Activated CD4-positive, alpha-beta T cell treated with anti-CD3 and anti-CD28 coated beads, Interleukin-10, Interleukin-2, amounts not matched to agents 100 ng/mL and 50 ng/mL, durations not matched to agents 16 hours and 8 hours (primary cell): Measurements from ENCODE around the gene UROD.
"Not testable (repeated sequence)": the region's sequence is repeated elsewhere in the genome, so short reads cannot be mapped to it uniquely, and the experiment has no call there.

Experiments used
- DNase-seq: peaks from one replicate; pipeline ENCODE4 v3.0.0-alpha.2; 2020

The UROD gene

DNA sequence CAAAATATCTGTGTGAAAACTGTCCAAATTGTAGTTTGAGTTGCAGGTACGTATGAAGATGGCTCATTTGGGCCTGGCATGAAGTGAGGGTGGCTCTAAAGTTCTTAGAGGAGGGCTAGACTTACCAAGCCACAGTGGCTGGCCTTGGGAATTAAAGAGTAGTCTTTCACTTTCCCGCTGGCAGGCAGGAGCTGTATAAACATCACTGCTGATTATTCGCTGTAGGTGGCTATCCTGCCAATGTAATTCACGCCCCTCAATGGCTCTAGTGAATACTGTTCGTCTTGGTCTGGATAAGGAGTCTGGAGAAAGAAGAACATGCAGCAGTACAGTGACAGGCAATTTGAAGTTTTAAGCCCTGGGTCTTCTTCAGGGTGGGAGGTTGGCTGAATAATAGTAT, 31.0 kb downstream of the UROD start:
- no peak for DNase-seq

- DNase-seq, result no peak
These were observed 32.9 kb downstream of the UROD start for GRCh38 chr1:45044916-45045315.

GRCh38 chr1:45047032-45047431, 35.0 kb downstream of the UROD start:
- no peak for DNase-seq

GRCh38 chr1:45051005-45051772, 39.1 kb downstream of the UROD start:
- DNase-seq, result peak; percentile 27

DNA sequence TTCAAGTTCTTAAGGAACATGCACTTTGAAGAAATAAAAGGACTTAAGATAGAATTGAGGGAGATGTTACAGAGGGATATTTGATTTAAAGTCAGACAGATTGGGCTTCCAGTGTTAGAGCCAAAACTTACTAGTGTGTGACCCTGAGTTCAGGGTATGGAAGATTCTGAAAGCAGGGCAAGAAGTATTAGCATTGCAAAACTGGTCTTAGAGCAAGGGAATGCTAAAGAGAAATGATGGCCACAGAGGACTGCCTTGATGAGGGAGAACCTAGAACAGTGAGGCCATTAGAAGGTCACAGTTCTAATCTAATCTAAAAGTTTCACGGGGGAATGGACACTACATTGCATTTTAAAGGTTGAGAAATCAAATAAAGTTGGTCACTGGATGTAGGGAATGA, 45.5 kb downstream of the UROD start:
- no peak for DNase-seq

- no peak for DNase-seq
These were observed 47.8 kb downstream of the UROD start for GRCh38 chr1:45059829-45060228.

- not testable (repeated sequence) for DNase-seq
These were observed 50.4 kb downstream of the UROD start for GRCh38 chr1:45062463-45062862.

DNA sequence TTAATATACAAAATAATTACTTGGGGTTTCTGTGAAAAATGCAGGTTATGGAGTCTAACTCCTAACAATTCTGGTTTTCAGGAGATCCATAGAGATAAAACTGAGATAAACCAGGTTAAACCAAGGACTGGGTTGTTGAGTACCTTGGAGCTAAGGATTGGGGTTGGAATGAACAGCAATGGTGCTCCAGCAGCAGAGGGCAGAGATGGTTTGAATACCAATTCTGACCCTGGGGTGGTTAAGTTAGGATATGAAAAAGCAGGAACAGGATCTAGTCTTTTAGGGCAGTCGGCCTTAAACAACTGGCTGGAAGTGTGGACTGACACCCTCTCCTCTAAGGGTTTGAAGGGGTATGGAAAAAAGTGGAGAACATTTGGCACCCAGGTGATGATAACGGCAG, 53.0 kb downstream of the UROD start:
- DNase-seq, result no peak
